Kidney capillary endothelial cell (primary cell): ENCODE measurements around the gene CZIB.
"Not testable (repeated sequence)": the region's sequence is repeated elsewhere in the genome, so short reads cannot be mapped to it uniquely, and the experiment has no call there.

Experiments
- DNase-seq: peaks from one replicate; pipeline ENCODE4 v3.0.0-alpha.2; 2018; ENCODE audit warnings: low spot score

CZIB gene

DNA sequence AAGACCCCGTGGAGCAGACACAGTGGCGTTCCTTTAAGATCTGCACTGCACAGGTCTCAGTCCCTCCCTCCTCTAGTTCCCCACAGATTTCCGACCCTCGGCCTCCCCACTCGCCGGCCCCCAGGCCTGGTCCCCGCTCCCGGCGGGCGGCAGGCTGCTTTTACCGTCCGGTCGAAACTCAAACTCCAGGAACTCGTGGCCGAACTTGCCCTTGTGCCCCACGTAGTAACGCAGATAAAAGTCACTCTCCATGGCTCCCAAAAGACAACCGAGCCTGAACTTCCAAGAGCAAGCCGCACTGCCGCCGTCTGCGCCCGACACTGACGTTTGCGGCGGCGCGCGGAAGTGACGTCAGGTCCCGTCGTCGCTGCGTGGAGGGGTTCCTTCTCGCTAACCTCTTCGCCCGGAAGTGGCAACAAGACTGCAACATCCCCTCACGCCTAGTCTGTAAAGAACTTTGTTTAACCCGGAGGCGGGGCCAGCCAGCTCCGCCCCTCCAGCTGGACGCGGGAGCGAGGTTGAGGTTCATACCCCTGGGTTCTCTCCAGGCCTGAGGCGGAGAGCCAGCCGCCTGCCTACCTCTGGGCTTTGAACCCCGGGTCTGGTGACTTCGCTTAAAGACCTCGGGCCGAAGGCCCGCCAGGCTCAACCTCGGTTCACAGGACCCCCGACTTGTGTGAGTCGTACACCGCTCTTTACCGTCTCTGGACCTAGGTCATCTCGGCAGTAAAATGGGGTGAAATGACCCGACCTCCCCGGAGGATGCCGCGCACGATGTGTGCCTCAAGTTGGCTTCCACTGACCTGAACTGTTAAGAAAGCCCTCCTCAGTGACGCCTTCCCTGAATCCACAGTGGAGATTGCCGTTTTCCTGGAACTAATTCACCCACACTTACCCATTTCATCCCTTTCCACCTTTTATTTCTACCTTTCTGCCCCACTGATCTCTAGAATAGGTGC, 18.0 kb upstream of the CZIB start, which contains the start of gene MAGOH:
Gene MAGOH (minus strand): TSS at position 322 of the 959 bp plus-strand sequence. CDS start 70 bp downstream, at position 252.
- DNase-seq, result peak; percentile 95

DNA sequence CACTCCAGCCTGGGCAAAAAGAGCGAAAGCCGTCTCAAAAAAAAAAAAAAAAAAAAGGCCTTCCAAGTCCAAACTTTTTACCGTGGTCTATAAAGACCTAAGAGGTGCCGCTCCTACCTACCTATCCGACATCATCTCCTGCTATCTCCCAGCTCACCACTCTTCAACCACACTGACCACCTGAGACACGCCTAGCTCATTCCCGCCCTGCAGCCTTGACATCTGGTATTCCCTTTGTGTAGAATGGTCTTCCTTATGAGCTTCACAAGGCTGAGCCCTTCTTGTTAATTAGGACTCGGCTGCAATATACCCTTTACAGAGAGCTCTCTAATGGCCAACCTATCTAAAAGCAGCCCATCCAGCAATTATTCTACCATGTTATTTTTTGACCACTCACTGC, 17.2 kb upstream of the CZIB start:
- DNase-seq, result no peak

DNA sequence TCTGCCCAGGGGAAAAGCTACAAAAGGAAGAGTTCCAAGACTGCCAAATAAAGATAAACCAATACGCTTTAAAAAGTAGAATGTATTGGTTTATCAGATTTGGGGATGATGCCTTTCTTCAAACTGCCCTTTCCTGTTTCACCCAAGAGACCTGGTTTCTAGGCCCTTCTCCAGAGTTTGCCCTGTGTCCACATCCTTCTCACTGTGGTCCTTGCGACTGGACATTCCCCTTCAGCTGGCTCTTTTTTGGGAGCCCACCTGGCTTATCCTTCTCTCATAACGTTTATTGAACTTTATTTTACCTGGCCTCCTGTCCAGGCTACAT, 490 bp upstream of the CZIB start:
- no peak for DNase-seq

DNA sequence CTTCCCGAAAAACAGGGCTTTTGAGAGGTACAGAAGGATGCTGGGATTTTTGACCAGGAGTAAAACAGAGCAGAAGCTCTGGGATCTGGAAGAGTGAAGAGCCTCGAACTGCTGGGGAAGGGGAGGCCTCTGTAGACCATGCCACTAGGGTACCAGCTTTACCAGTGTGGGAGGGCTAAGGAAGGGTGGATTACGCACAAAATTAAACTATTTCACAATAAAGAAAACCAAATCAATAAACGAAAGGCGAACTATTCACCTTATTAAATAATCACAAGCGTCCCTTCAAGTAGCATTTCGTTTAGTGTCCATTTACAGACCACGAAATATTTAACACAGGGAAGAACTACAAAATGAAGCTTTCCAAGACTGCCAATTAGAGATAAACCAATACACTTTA, 723 bp downstream of the CZIB start:
- DNase-seq, result no peak

DNA sequence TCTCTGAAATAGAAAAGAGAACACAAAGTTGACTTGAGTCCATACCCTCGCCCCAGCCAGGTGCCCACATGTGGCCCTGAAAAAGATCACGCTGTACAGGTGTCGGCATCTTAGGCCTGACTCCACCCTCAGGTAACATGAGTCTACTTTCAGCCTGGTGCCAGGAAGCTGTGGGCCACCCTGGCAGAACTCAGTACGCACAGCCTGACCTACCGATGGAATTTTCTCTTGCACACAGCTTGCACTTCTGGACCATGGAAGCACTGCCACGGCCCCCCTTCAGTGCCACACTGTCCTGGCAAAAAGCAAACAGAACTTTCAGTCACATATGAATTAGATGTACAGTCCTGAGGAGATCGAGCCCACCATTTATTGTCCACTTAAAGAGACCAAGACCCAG, 2.2 kb downstream of the CZIB start:
- DNase-seq, result no peak

DNA sequence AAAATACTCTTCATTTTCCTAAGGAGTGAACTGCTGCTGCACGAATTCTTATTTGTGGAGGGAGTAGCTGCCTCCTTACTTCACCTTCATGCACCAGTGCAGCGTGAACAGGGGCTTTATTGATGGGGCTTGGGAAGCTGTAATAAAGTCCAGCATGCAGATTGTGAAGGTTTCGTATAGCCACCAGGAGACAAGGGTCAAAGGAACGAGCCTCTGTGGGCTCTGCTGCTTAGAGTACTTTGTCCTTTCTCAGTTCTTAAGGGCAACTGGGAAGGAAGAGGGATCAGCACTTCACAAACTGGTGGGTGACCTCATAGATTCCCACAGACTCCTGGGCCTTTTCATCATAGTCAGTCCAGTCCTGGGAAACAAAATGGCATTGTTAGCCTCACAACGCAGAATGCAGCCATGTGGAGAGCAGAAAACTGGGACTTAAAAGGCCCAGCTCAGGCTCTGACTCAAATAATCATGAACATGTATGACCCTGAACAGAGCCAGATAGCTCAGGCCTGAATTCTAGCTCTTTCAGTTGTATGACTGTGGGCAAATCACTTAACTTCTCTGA, 6.0 kb downstream of the CZIB start:
- DNase-seq, result no peak

DNA sequence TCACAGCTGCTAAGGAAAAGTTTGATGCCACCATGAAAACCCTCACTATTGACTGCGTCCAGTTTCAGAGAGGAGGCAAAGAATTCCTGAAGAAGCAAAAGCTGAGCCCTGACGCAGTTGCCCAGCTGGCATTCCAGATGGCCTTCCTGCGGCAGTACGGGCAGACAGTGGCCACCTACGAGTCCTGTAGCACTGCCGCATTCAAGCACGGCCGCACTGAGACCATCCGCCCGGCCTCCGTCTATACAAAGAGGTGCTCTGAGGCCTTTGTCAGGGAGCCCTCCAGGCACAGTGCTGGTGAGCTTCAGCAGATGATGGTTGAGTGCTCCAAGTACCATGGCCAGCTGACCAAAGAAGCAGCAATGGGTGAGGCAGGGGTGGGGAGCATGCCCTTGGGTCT, 9.5 kb downstream of the CZIB start:
- no peak for DNase-seq

DNA sequence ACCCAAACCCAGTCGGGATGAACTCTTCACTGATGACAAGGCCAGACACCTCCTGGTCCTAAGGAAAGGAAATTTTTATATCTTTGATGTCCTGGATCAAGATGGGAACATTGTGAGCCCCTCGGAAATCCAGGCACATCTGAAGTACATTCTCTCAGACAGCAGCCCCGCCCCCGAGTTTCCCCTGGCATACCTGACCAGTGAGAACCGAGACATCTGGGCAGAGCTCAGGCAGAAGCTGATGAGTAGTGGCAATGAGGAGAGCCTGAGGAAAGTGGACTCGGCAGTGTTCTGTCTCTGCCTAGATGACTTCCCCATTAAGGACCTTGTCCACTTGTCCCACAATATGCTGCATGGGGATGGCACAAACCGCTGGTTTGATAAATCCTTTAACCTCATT, 10.1 kb downstream of the CZIB start:
- no peak for DNase-seq

DNA sequence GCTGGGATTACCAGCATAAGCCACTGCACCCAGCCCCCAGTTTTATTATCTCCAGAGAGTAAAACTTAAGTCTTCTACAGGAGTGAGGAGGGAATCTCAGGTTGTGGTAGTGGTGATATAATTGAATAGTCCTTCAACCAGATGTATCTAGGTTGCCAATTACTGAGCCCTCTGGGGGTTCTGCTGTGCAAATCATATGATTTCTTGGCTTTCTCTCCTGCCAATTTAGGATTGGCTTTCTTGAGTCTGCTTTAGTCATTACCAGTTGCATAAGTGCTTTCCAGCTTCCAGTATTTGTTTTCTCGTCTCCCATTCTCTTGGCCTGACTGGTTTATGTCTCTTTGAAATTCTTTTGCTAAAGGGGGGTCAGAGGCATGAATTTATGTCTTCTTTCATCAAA, 12.7 kb downstream of the CZIB start:
- DNase-seq, result no peak

DNA sequence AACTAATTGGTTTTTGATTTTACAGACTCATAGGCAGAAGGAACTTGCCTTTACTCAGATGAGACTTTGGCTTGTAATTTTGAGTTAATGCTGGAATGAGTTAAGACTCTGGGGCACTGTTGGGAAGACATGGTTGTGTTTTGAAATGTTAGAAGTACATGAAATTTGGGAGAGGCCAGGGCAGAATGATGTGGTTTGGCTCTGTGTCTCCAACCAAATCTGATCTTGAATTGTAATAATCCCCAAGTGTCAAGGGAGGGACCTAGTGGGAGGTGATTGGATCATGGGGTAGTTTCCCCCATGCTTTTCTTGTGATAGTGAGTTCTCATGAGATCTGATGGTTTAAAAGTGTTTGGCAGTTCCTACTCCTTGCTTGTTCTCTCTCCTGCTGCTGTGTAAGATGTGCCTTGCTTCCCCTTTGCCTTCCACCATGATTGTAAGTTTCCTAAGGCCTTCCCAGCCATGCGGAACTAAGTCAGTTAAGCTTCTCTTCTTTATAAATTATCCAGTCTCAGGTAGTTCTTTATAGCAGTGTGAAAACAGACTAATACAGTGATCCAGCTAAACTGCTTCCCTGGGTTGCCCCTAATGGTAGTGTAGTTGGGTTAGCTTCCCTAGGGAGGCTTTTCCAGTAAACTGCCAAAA, 13.6 kb downstream of the CZIB start:
- no peak for DNase-seq

DNA sequence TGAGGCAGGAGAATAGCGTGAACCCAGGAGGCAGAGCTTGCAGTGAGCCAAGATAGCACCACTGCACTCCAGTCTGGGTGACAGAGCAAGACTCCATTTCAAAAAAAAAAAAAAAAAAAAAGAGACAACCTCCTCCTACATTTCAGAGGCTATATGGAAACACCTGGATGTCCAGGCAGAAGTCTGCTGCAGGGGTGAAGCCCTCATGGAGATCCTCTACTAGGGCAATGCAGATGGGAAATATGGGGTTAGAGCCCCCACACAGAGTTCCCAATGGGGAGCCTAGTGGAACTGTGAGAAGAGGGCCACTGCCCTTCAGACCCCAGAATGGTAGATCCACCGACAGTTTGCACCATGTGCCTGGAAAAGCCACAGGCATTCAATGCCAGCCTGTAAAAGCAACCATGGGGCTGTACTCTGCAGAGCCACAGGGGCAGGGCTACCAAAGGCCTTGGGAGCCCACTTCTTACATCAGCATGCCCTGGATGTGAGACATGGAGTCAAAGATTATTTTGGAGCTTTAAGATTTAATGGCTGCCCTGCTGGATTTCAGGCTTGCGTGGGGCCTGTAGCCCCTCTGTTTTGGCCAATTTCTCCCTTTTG, 14.2 kb downstream of the CZIB start:
- not testable (repeated sequence) for DNase-seq

DNA sequence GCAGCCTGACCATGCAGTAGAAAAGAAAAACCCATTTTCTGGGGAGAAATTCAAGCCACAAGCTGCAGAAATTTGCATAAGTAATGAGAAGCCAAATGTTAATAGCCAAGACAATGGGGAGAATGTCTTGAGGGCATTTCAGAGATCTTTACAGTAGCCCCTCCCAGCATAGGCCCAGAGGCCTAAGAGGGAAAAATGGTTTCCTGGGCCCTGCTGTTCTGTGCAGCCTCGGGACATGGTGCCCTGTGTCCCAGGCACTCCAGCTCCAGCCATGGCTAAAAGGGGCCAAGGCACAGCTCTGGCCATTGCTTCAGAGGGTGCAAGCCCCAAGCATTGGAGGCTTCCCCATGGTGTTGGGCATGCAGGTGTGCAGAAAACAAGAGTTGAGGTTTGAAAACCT, 14.9 kb downstream of the CZIB start:
- not testable (repeated sequence) for DNase-seq

DNA sequence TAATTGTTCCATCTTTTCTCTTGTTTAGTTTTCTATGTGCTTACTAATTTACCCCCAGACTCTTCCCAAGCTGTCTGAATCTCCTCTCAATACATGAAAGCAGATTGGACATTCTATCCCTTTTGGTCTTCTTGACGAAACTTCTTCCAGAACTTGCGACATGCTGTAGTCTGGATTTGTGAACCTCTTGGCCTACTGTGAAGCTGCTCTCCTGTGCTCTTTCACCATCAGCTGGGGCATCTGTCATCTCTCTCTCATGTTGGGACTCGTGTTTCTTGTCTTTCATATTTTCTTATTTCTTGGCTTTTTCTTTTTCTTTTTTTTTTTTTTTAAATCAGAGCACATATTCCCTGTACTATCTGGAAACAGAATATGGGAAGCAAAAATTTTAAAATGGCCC, 17.0 kb downstream of the CZIB start:
- DNase-seq, result no peak

DNA sequence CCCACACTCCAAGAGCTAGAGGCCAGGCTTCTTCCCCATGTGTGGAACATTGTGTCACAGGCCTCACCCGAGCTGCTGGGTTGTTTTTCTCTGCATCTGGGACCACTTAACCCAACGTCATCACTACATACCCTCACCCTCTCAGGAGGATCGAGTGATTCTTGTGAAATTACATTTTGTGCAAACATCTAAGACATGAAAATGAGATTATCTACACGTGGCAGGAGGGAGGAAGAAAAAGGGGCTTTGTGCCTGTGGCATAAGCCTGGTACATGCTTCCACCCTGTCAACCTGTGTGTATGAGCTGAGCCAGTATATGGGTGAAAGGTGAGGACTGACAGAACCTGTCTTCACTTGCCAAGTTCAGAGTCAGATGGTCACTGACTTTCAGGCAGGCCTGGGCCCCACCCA, 22.2 kb downstream of the CZIB start:
- no peak for DNase-seq

DNA sequence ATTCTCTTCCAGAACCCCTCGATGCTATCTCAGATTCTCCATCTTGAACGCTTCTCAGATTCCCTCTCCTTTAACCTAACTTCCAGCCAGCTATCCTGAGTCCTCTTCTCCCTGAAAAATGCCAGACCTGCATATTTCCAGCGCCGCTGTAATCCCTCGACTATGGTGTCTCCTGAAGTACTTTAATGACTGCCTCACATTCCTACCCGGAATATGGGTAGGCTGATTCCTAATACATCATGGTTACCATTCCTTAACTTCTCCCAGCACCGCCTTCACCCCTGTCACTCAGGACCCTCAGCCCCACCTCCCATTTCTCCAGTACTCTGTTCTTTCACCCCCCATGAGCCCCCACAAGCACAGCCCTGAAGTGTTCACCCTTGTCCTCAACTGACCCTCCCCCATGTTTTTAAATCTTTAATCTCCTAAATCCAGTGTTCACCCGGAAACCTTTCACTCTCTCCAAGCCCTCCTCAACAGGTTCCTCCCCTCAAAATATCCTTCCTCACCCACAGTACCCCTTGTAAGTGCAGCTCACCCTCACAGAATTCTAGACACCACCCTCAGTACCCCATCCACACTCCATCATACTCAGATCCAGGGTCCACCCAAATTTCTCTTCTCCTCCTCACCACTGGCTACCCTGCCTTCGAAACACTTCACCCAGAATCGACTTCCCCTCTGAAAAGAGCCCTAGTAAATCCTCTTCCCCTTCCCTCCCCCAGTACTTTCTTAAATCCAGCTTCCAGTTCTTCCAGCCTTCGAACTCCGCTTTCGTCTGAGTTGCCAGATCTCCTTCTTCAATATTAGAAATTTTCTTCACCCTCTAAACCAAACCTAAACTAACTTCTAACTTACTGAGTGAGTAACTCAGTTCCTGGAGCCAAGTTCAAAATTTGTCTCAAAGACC, 22.9 kb downstream of the CZIB start:
- no peak for DNase-seq

DNA sequence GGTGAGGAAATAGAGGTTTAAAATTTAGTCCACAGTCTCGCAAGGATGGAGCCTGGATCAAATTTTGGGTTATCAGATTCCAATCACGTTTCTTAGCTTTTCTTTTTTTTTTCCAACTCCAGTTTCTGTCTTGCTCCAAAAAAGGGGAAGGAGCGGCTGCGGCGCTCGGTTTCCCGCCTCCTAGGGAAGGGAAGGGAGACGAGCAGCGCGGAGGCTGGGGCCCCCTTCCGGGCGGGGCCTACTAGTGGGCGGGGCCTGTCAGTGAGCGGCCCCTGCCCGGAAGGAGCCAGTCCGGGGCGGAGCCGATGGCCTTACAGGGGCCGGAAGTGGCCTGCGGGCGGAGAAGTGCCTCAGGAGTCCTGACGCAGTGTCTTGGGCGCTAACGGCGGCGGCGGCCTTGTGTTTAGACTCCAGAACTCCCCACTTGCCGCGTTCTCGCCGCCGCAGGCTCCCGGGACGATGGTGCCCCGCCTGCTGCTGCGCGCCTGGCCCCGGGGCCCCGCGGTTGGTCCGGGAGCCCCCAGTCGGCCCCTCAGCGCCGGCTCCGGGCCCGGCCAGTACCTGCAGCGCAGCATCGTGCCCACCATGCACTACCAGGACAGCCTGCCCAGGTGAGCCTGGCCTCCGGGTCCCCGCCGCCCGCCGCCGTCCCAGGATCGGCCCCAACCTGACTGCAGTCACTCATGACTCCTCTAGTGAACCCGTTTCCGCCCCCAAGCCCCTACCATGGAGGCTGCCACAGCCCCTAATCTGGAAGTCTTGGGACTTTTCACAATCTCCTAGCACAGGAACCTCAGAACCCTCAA, 23.7 kb downstream of the CZIB start, which contains the start of gene CPT2:
Gene CPT2 (plus strand): TSS at position 340 of the 806 bp plus-strand sequence. CDS start 120 bp downstream, at position 460.
- DNase-seq, result peak; percentile 89

DNA sequence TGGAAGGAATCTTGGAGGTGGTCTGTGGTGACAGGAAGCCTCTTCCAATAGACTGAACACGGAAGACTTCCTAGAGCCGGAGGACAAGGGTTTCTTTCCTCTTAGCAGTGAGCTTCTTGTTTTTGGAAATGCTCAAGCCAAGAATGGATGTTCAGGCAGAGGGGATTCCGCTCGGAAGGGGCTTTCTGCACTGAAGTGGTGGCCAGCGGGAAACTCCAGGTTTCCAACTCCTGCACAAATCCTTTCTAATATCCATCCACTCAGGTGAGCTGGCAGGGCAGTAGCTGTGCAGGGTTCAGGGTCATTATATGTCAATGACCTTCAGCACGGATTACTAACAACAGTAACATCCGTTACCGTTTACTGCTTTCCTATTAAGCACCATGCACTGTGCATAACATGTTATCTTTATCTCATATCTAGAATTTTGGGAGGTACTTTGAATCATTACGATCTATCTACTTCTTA, 24.4 kb downstream of the CZIB start:
- no peak for DNase-seq

DNA sequence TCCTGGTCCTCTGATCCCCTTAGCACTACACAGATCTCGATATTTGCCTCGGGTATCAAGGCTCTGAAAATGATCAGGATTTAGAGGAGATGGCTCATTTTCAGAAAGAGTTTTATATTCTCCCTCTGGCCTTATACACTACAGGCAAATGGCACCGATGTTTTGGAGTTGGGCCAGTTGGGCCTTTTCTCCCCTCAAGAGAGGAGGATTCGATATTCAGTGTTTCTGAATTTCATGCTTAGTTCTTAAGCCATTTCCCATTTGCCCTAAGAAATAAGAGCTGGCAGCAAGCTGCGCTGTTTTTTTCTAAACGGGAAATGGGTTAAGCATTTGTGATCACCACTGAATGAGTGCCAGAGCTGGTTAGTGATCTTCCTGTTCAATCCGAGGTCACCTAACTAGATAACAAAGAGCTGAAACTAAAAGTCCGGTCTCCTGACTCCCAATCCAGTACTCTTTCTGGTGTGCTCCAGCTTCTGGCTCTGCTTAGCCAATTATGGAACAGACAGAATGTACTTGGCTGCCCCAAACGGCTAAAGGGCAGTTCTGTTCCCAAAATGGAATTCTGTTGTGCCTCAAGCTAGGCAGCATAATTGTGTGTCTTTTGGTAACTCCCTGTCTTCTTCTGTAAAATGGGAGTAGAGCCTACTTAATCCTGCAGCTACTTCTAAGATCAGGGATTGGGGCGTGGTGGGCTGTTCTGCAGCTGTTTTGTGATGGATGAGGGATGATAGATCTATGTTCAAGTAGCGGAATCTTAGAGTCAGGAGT, 25.0 kb downstream of the CZIB start:
- no peak for DNase-seq

DNA sequence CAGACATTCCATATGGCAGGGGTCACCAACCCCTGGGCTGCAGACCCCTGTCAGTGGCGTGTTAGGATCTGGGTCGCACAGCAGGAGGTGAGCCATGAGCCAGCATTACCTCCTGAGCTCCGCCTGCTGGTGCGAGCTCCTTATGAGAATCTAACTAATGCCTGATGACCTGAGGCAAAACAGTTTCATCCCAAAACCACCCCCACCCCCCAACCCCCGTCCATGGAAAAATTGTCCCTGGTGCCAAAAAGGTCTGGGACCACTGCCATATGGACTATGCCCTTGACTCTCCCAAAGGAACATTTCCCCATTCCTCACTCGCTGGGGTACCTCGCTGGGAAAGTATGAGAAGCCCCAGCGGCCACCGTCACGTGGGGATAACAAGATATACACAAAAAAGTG, 30.2 kb downstream of the CZIB start:
- no peak for DNase-seq

DNA sequence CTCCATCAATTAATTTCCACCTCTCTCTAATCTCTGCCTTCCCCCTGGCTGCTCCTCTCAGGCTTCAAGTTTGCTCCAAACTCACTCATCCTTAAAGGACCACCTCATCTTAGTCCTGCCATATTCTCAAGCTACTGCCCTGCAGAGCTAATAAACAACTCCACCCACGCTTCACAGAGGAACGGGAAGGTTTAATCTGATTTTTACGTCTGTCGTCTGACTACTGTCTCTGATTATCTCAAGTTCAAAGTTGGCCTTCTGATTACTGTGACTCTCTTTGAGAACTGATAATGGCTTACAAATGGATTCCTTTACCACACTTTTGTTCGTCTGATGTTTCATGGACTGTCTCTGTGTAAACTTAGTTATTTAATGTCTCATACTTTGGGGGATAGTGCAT, 31.4 kb downstream of the CZIB start:
- DNase-seq, result no peak
